Mesenchymal stem cell (in vitro differentiated cells and primary cell): ENCODE data around the gene PGF.

ENCODE experiments used
- DNase-seq: peaks from one replicate; pipeline ENCODE4 v3.0.0-alpha.2; 2013
- H2AFZ ChIP-seq: one replicate; pipeline ENCODE4 v1.6.1; 2013; ENCODE audit warnings: low read depth, mild to moderate bottlenecking, control low read depth, inconsistent platforms, low read length, moderate library complexity
- H2AK5ac ChIP-seq: 2 replicates; pipeline ENCODE4 v1.6.1; 2013; ENCODE audit warnings: low read length, moderate library complexity, mild to moderate bottlenecking, inconsistent platforms; ENCODE audit not compliant: severe bottlenecking
- H2BK120ac ChIP-seq: one replicate; pipeline ENCODE4 v1.6.1; 2013; ENCODE audit warnings: low read depth, mild to moderate bottlenecking, inconsistent platforms, low read length, moderate library complexity
- H2BK12ac ChIP-seq, 2 experiments: one replicate each; pipeline ENCODE4 v1.6.1; 2013; ENCODE audit warnings: inconsistent platforms in 2 of 2, low read length in 2 of 2, mild to moderate bottlenecking in 2 of 2, moderate library complexity in 2 of 2, control low read depth in 1 of 2
- H2BK15ac ChIP-seq: one replicate; pipeline ENCODE4 v1.6.1; 2013; ENCODE audit warnings: mild to moderate bottlenecking, low read depth, inconsistent platforms; ENCODE audit not compliant: poor library complexity, severe bottlenecking
- H2BK5ac ChIP-seq: 2 replicates; pipeline ENCODE4 v1.6.1; 2013; ENCODE audit warnings: low read depth, mild to moderate bottlenecking, low read length, control low read depth, inconsistent platforms; ENCODE audit not compliant: poor library complexity, severe bottlenecking
- H3K14ac ChIP-seq, 2 experiments: one replicate each; pipeline ENCODE4 v1.6.1; 2013; ENCODE audit warnings: inconsistent platforms in 2 of 2, low read length in 2 of 2, control low read depth in 1 of 2, mild to moderate bottlenecking in 1 of 2, moderate library complexity in 1 of 2
- H3K18ac ChIP-seq, 2 experiments: one replicate each; pipeline ENCODE4 v1.6.1; 2013; ENCODE audit warnings: inconsistent platforms in 2 of 2, low read length in 2 of 2, control low read depth in 1 of 2, low read depth in 1 of 2, mild to moderate bottlenecking in 1 of 2
- H3K23ac ChIP-seq, 2 experiments: one replicate each; pipeline ENCODE4 v1.6.1; 2013; ENCODE audit warnings: inconsistent platforms in 2 of 2, low read length in 2 of 2, mild to moderate bottlenecking in 2 of 2, moderate library complexity in 2 of 2, control low read depth in 1 of 2
- H3K27ac ChIP-seq: 2 replicates; pipeline ENCODE4 v1.5.1; 2013; ENCODE audit warnings: mild to moderate bottlenecking, moderate library complexity, low read length, control low read depth, inconsistent platforms; ENCODE audit not compliant: poor library complexity, severe bottlenecking
- H3K27me3 ChIP-seq, 2 experiments: 2 replicates each; pipeline versions ENCODE4 v1.6.1 to v1.7.0; 2013; ENCODE audit warnings: low read length in 2 of 2, mild to moderate bottlenecking in 2 of 2, moderate library complexity in 2 of 2, control low read depth in 1 of 2, inconsistent platforms in 1 of 2; ENCODE audit not compliant: control insufficient read depth in 1 of 2, insufficient read depth in 1 of 2
- H3K36me3 ChIP-seq, 2 experiments: 2 replicates each; pipeline versions ENCODE4 v1.6.1 to v1.7.0; 2013; ENCODE audit warnings: low read length in 2 of 2, control low read depth in 1 of 2, inconsistent platforms in 1 of 2, low read depth in 1 of 2, mild to moderate bottlenecking in 1 of 2; ENCODE audit not compliant: insufficient read depth in 2 of 2, control insufficient read depth in 1 of 2
- H3K4ac ChIP-seq, 2 experiments: one replicate each; pipeline ENCODE4 v1.6.1; 2013; ENCODE audit warnings: inconsistent platforms in 2 of 2, low read length in 2 of 2, mild to moderate bottlenecking in 2 of 2, moderate library complexity in 2 of 2, control low read depth in 1 of 2, low read depth in 1 of 2
- H3K4me1 ChIP-seq: 2 replicates; pipeline ENCODE4 v1.6.1; 2013; ENCODE audit warnings: low read depth, low read length, control low read depth; ENCODE audit not compliant: control insufficient read depth, insufficient read depth
- H3K4me2 ChIP-seq: 2 replicates; pipeline ENCODE4 v1.6.1; 2013; ENCODE audit warnings: low read length, mild to moderate bottlenecking, inconsistent platforms; ENCODE audit not compliant: poor library complexity, severe bottlenecking
- H3K4me3 ChIP-seq, 2 experiments: 2 replicates each; pipeline versions ENCODE4 v1.5.1 to v1.7.0; 2013; ENCODE audit warnings: low read length in 2 of 2, mild to moderate bottlenecking in 2 of 2, control low read depth in 1 of 2, low read depth in 1 of 2; ENCODE audit not compliant: insufficient read depth in 1 of 2
- H3K79me1 ChIP-seq: replicated peaks from 2 replicates; pipeline ENCODE4 v1.6.1; 2013; ENCODE audit warnings: mild to moderate bottlenecking, control low read depth, low read length, inconsistent platforms; ENCODE audit not compliant: poor library complexity, severe bottlenecking
- H3K9ac ChIP-seq: 2 replicates; pipeline ENCODE4 v1.7.0; 2013; ENCODE audit warnings: mild to moderate bottlenecking, low read length, moderate library complexity
- H3K9me3 ChIP-seq: 2 replicates; pipeline ENCODE4 v1.7.0; 2013; ENCODE audit warnings: mild to moderate bottlenecking, low read length; ENCODE audit not compliant: control insufficient read depth
- H4K8ac ChIP-seq: one replicate; pipeline ENCODE4 v1.6.1; 2013; ENCODE audit warnings: inconsistent platforms, mild to moderate bottlenecking, low read length, moderate library complexity
- H4K91ac ChIP-seq: one replicate; pipeline ENCODE4 v1.6.1; 2013; ENCODE audit warnings: mild to moderate bottlenecking, low read length, inconsistent platforms
- WGBS: methylation state at CpG from one replicate; pipeline ENCODE4 v1.1.7; 2013; ENCODE audit warnings: mixed read lengths; 5-methylcytosine and 5-hydroxymethylcytosine counted together

PGF gene

DNA sequence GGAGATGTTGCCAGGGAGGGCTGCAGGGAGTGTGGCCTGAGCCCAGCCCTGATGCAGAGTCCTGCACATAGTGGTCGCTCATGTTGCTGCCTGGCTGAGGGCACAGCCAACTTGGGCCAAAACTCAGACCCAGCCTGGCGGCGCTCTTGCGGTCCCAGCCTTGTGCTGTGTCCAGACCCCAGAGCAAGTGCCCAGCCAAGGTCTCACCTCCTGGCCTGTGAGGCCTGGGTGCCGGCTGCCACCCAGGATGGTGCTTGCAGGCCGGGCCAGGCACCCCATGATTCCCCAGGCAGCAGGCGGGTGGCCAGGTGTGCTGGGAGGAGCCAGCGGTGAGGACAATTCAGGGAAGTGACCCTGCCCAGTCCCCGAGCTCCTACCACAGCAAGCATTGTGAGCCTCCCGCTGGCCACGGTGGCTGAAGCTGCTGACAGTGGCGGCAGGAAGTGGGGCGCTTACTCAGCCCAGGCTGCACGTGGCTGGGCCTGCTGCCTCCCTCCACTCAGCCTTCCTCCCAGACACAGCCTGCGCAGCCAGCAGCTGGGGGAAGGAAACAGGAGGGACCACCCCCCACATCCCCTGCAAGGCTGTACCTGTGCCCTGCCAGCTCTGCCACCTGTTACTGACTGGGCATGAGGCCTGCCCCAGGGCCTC is 17.7 kb upstream of the PGF start:
- Histone ChIP-seq H3K9ac (no peak overlapping the region), H3K4me1 (peaks cover 23% of the 10 kb centered on the region), H2BK5ac (no peak overlapping the region), H3K4me3 (no peak overlapping the region), H4K91ac (peak overlapping the region; percentile 76), H2AFZ (no peak overlapping the region), H2BK15ac (no peak overlapping the region), H3K4me2 (no peak overlapping the region), H3K23ac (no peak overlapping the region), H2AK5ac (no peak overlapping the region), H3K18ac (peak overlapping the region; percentile 5 to 73), H2BK120ac (no peak overlapping the region), H3K14ac (peak overlapping the region in 1 of 2 experiments; percentile 0), H2BK12ac (peak overlapping the region; percentile 23 to 31), H4K8ac (peak overlapping the region; percentile 67), H3K4ac (peak overlapping the region in 1 of 2 experiments; percentile 58), H3K9me3 (no peaks in the 10 kb centered on the region), H3K27me3 (no peaks in the 10 kb centered on the region), H3K79me1 (no peaks in the 10 kb centered on the region), H3K36me3 (no peaks in the 10 kb centered on the region), H3K27ac (no peak overlapping the region)
- DNase-seq, result no peak
- WGBS, result 70% methylated on average over 14 of the region's 15 CpGs

DNA sequence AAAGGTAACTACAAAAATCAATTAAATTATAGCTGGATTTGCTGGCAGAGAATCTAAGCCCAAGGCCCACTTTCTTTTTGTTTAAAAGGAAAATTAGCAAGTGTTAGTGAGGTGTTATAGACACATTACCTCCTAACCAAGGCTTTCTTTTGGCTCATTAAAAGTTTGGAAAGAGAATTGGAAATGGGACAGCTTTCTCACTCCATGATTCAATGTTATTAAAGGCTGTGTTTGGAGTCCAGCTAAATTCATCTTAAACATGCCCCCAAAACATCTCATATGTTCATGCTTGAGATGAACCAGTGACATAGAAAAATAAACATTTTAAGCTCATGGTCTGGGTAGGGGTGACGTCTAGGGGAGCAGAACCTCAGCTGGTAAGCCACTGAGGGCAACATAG is 13.4 kb upstream of the PGF start:
- WGBS, result 42% methylated on average over 1 of the region's 1 CpG
- H2BK120ac ChIP-seq, result no peak overlapping the region

DNA sequence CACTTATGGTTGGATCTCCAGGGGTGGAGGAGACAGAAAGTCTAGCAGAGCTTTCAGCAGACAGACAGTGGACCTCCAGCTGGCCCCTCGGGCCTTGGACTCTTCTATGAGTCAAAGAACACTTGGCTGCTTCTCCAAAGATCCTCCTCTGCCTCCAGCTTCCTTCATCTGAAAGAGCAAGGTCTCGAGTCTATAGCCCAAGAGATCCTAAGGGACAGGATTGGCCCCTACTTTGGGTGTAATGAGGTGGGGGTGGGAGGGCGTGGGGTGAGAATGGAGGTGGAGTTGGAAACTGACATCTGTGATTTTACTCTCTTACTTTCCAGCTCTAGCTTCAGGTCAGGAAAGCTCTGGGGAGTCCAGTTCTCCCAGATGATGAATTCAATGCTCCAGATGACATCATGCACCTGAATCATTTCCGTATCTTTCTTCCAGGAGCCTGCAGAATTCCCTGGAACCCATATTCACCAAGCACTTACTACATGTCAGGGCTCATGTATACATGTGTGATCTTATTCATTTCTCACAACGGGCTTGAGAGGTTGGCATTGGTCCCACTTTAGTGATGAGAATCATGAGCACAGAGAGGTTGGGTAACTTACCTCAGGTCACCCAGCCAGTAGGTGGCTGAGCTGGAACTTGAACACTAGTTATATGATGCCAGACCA is 10.2 kb upstream of the PGF start:
- Histone ChIP-seq H2BK120ac (no peak overlapping the region), H3K4me1 (no peaks in the 10 kb centered on the region)
- WGBS, result 72% methylated on average over 3 of the region's 5 CpGs

More for the DNA sequence above, 13.4 kb upstream of the PGF start:
- Histone ChIP-seq H3K23ac (no peak overlapping the region), H3K4me3 (no peak overlapping the region), H4K91ac (no peak overlapping the region), H4K8ac (no peak overlapping the region), H3K4me1 (peaks cover 8% of the 10 kb centered on the region), H3K4ac (no peak overlapping the region), H3K9ac (no peak overlapping the region), H2AK5ac (no peak overlapping the region), H3K27ac (no peak overlapping the region), H3K4me2 (no peak overlapping the region), H3K14ac (no peak overlapping the region), H3K18ac (no peak overlapping the region), H3K9me3 (no peaks in the 10 kb centered on the region), H3K79me1 (no peaks in the 10 kb centered on the region), H2AFZ (no peak overlapping the region), H2BK5ac (no peak overlapping the region), H3K27me3 (no peaks in the 10 kb centered on the region), H3K36me3 (no peaks in the 10 kb centered on the region), H2BK15ac (no peak overlapping the region), H2BK12ac (no peak overlapping the region)
- DNase-seq, result no peak

DNA sequence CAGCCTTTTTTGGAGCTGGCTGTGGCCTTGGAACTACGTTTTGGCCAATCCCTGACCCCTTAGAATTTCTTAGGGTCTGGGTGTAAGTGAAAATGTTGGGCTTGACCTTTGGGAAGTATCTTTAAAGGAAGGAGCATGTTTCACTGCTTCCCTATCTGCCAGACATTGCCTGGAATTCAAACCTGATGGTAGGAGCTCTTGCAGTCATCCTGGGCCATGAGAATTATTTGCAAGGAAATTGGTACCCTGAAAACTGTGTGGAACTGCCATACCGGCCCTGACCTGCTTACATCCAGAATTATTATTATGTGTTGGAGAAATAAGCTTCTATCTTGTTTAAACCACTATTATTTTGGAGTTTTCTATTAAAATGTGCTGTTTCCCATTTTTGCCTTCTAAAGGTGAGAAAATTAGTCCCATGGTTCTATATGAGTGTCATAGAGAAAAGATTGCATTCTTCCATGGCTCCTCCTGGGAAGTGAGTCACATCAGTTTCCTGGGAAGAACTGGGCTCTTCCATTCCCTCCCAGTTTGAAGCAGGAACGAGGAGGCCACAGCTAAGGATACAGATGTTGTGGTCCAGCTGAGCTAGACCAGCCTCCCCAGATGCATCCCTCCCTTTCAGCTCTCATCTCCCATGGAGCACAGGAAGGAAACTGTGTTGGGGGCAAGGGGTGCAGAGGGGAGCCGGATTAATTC is 9.5 kb upstream of the PGF start:
- Histone ChIP-seq H2BK15ac (no peak overlapping the region), H3K4me3 (no peak overlapping the region), H2AK5ac (no peak overlapping the region), H3K27me3 (peaks cover 0 to 4% of the 10 kb centered on the region in 2 experiments), H2AFZ (no peak overlapping the region), H3K4me1 (no peaks in the 10 kb centered on the region), H2BK5ac (no peak overlapping the region), H4K8ac (no peak overlapping the region), H3K79me1 (no peaks in the 10 kb centered on the region), H3K9me3 (no peaks in the 10 kb centered on the region), H3K9ac (no peak overlapping the region), H3K4me2 (no peak overlapping the region), H3K27ac (no peak overlapping the region), H3K4ac (no peak overlapping the region), H3K18ac (no peak overlapping the region), H2BK12ac (no peak overlapping the region), H4K91ac (no peak overlapping the region), H3K14ac (no peak overlapping the region), H3K23ac (no peak overlapping the region), H2BK120ac (no peak overlapping the region), H3K36me3 (no peaks in the 10 kb centered on the region)
- 40% methylated on average over 3 of the region's 4 CpGs for WGBS
- peak; percentile 43 for DNase-seq

More for the DNA sequence above, 10.2 kb upstream of the PGF start:
- H2AK5ac ChIP-seq, result no peak overlapping the region
- no peak overlapping the region for H4K91ac ChIP-seq
- no peak overlapping the region for H2AFZ ChIP-seq
- H3K4me2 ChIP-seq, result no peak overlapping the region
- H3K4ac ChIP-seq, result no peak overlapping the region
- no peak overlapping the region for H3K4me3 ChIP-seq
- no peak overlapping the region for H3K23ac ChIP-seq
- H3K79me1 ChIP-seq, result no peaks in the 10 kb centered on the region
- no peak overlapping the region for H2BK12ac ChIP-seq
- no peaks in the 10 kb centered on the region for H3K36me3 ChIP-seq
- peaks cover 0 to 4% of the 10 kb centered on the region in 2 experiments for H3K27me3 ChIP-seq
- no peak overlapping the region for H4K8ac ChIP-seq
- no peak overlapping the region for H3K9ac ChIP-seq
- no peak for DNase-seq
- H3K18ac ChIP-seq, result no peak overlapping the region
- no peak overlapping the region for H2BK5ac ChIP-seq
- H2BK15ac ChIP-seq, result no peak overlapping the region
- H3K9me3 ChIP-seq, result no peaks in the 10 kb centered on the region
- H3K14ac ChIP-seq, result no peak overlapping the region
- no peak overlapping the region for H3K27ac ChIP-seq
